HepG2 (cell line): ENCODE measurements around the gene TXNRD2. TPM values are rescaled to one million over a fixed set of nuclear protein-coding genes. Genes with fewer than 3 reads are reported as not detected.

Experiments used
- ARHGAP35 ChIP-seq: sonication (generic); formaldehyde crosslinking; IDR thresholded peaks from 2 replicates; pipeline ENCODE4 v1.9.0; 2022; ENCODE audit warnings: mild to moderate bottlenecking, inconsistent platforms, moderate library complexity, missing genetic modification reagents, borderline replicate concordance
- ELF3 ChIP-seq: IDR thresholded peaks from 2 replicates; pipeline ENCODE4 v1.6.1; 2016; ENCODE audit warnings: missing genetic modification reagents, missing compliant biosample characterization
- KLF16 ChIP-seq, 2 experiments: sonication (generic) in 1 of 2; formaldehyde crosslinking in 1 of 2; IDR thresholded peaks; 2 replicates each; pipeline versions ENCODE4 v1.6.1 to v1.8.0; 2016 to 2023; ENCODE audit warnings: missing genetic modification reagents in 2 of 2, missing compliant biosample characterization in 1 of 2
- NCOA2 ChIP-seq: sonication (generic); formaldehyde crosslinking; IDR thresholded peaks from 2 replicates; pipeline ENCODE4 v1.8.0; 2022; ENCODE audit warnings: inconsistent platforms
- NONO ChIP-seq, 2 experiments: fragments of 450-650 bp in 1 of 2; sonication (generic) in 1 of 2; formaldehyde crosslinking in 1 of 2; IDR thresholded peaks in 1 of 2; conservative IDR thresholded peaks in 1 of 2; 2 replicates each; pipeline versions ENCODE4 v1.6.1 to v1.8.0; 2017 to 2022; ENCODE audit warnings: mild to moderate bottlenecking in 1 of 2, missing genetic modification reagents in 1 of 2, moderate library complexity in 1 of 2
- PHF21A ChIP-seq: sonication (generic); formaldehyde crosslinking; IDR thresholded peaks from 2 replicates; pipeline ENCODE4 v1.5.0; 2020; ENCODE audit warnings: mild to moderate bottlenecking, missing genetic modification reagents
- SCMH1 ChIP-seq: sonication (generic); formaldehyde crosslinking; IDR thresholded peaks from 2 replicates; pipeline ENCODE4 v1.9.0; 2021; ENCODE audit warnings: missing genetic modification reagents, mild to moderate bottlenecking, borderline replicate concordance
- SOX13 ChIP-seq, 3 experiments: fragments of 450-650 bp in 1 of 3; sonication (generic) in 1 of 3; formaldehyde crosslinking in 1 of 3; IDR thresholded peaks in 2 of 3; conservative IDR thresholded peaks in 1 of 3; 2 replicates each; pipeline versions ENCODE4 v1.5.0 to v1.6.1; 2016 to 2020; ENCODE audit warnings: antibody characterized with exemption in 1 of 3, mild to moderate bottlenecking in 1 of 3, missing compliant biosample characterization in 1 of 3, missing genetic modification reagents in 1 of 3, moderate library complexity in 1 of 3
- SRY ChIP-seq: sonication (generic); formaldehyde crosslinking; IDR thresholded peaks from 2 replicates; pipeline ENCODE4 v1.8.0; 2022; ENCODE audit warnings: mild to moderate bottlenecking, missing genetic modification reagents
- STAG1 ChIP-seq: sonication (generic); formaldehyde crosslinking; IDR thresholded peaks from 2 replicates; pipeline ENCODE4 v1.4.0; 2020; ENCODE audit warnings: missing genetic modification reagents
- U2AF2 ChIP-seq: fragments of 200-400 bp; formaldehyde crosslinking; IDR thresholded peaks from 2 replicates; pipeline ENCODE4 v1.6.1; 2017; ENCODE audit warnings: low read depth, mild to moderate bottlenecking, low read length
- ZFP90 ChIP-seq: sonication (generic); formaldehyde crosslinking; IDR thresholded peaks from 2 replicates; pipeline ENCODE4 v1.8.0; 2022; ENCODE audit warnings: missing genetic modification reagents, mild to moderate bottlenecking, inconsistent platforms, borderline replicate concordance
- ZNF512B ChIP-seq: sonication (generic); formaldehyde crosslinking; IDR thresholded peaks from 2 replicates; pipeline ENCODE4 v1.5.1; 2020; ENCODE audit warnings: missing genetic modification reagents, mild to moderate bottlenecking, borderline replicate concordance
- ZNF614 ChIP-seq: IDR thresholded peaks from 2 replicates; pipeline ENCODE4 v1.6.1; 2018; ENCODE audit warnings: missing biosample characterization, missing genetic modification reagents, inconsistent platforms, borderline replicate concordance
- ZSCAN25 ChIP-seq: sonication (generic); formaldehyde crosslinking; IDR thresholded peaks from 2 replicates; pipeline ENCODE4 v1.8.0; 2022; ENCODE audit warnings: mild to moderate bottlenecking, missing genetic modification reagents
- polyA plus RNA-seq, 8 experiments: library from polyadenylated mRNA; depleted of rRNA in 3 of 8; stranded (reverse) in 7 of 8; unstranded in 1 of 8; fragments of >200 nt; fragmentation: Illumina TruSeq in 4 of 8; extraction: Trizol in 4 of 8; gene quantifications; 2 replicates each; pipeline versions ENCODE4 v1.2.1 to v1.2.3, GENCODE V29; 2011 to 2016; ENCODE audit warnings: low read depth in 4 of 8, missing spikeins in 1 of 8, mixed read lengths in 1 of 8; ENCODE audit not compliant: insufficient read depth in 1 of 8
- total RNA-seq, 5 experiments: library from RNA; depleted of rRNA; stranded (reverse); fragments of >200 nt; fragmentation: Illumina TruSeq; extraction: Trizol; gene quantifications; 2 replicates each; pipeline ENCODE4 v1.2.3, GENCODE V29; 2016; ENCODE audit warnings: low read depth in 1 of 5
- TF ChIP-seq, protein P1 (sequence below): sonication (generic); formaldehyde crosslinking; IDR thresholded peaks from 2 replicates; pipeline ENCODE4 v1.9.0; 2021; ENCODE audit warnings: missing genetic modification reagents, mild to moderate bottlenecking, borderline replicate concordance
- TF ChIP-seq, protein P2 (sequence below): sonication (generic); formaldehyde crosslinking; conservative IDR thresholded peaks from 2 replicates; pipeline ENCODE4 v1.4.0; 2020; ENCODE audit warnings: mild to moderate bottlenecking, missing genetic modification reagents, moderate library complexity
- TF ChIP-seq, protein P3 (sequence below): sonication (generic); formaldehyde crosslinking; IDR thresholded peaks from 2 replicates; pipeline ENCODE4 v1.4.0; 2020; ENCODE audit warnings: missing genetic modification reagents

TXNRD2 gene
- total and polyA plus RNA-seq, 2 of the 13 experiments (the other 11 are each of a cell fraction or from before 2014, with no cell fraction given): 17.5 to 18.6 TPM

DNA sequence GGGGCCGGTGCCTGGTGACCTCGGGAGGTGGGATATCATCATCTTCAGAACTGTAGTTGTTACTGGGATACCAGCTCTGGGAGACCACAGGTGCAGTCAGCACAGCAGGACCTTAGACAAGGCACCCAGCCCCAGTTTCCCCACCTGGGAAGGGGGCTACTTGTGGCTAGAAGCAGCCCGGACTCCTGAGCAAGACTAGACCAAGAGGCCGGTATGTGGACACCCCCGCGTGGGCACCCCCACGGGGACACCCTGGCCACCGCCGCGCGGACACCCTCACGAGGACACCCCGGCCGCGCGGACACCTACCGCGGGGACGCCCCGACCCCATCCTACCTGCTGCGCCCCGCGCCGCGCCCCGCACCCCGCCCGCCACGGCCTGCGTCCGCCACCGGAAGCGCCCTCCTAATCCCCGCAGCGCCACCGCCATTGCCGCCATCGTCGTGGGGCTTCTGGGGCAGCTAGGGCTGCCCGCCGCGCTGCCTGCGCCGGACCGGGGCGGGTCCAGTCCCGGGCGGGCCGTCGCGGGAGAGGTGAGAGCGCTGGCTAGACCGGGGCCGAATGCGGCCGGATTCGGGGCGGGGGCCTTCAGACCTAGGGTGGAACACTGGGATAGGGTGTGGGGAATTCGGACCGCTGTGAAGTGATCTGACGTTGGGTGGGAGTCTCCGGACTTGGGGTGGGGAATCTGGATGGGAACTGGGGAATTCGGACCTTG, at the start of gene TXNRD2, which contains the start of gene COMT (continued):
- TF ChIP-seq, protein P1, sequence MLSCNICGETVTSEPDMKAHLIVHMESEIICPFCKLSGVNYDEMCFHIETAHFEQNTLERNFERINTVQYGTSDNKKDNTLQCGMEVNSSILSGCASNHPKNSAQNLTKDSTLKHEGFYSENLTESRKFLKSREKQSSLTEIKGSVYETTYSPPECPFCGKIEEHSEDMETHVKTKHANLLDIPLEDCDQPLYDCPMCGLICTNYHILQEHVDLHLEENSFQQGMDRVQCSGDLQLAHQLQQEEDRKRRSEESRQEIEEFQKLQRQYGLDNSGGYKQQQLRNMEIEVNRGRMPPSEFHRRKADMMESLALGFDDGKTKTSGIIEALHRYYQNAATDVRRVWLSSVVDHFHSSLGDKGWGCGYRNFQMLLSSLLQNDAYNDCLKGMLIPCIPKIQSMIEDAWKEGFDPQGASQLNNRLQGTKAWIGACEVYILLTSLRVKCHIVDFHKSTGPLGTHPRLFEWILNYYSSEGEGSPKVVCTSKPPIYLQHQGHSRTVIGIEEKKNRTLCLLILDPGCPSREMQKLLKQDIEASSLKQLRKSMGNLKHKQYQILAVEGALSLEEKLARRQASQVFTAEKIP (CRISPR knock-in tag): no peak
- TF ChIP-seq U2AF2 (no peak), NONO (IDR thresholded peaks at IDR 0.05) (no peak), NONO (CRISPR knock-in tag; conservative IDR thresholded peaks at IDR 0.05) (no peak; the same call in 1 of the 2 replicates), KLF16 (CRISPR knock-in tag; IDR thresholded peaks at IDR 0.05) (no peak), SCMH1 (CRISPR knock-in tag) (no peak), ZNF512B (CRISPR knock-in tag) (no peak), ELF3 (no peak), PHF21A (CRISPR knock-in tag) (no peak), SOX13 (IDR thresholded peaks at IDR 0.05) (no peak), SOX13 (CRISPR knock-in tag; conservative IDR thresholded peaks at IDR 0.05 in 1 of 2, IDR thresholded peaks at IDR 0.05 in 1 of 2) (no peak; a peak in 1 of 4 replicates), ARHGAP35 (CRISPR knock-in tag) (no peak), NCOA2 (no peak), STAG1 (CRISPR knock-in tag) (no peak), ZFP90 (CRISPR knock-in tag) (no peak), SRY (CRISPR knock-in tag) (no peak), ZSCAN25 (CRISPR knock-in tag) (peak; percentile 44), ZNF614 (CRISPR knock-in tag) (no peak)
- TF ChIP-seq, protein P2, sequence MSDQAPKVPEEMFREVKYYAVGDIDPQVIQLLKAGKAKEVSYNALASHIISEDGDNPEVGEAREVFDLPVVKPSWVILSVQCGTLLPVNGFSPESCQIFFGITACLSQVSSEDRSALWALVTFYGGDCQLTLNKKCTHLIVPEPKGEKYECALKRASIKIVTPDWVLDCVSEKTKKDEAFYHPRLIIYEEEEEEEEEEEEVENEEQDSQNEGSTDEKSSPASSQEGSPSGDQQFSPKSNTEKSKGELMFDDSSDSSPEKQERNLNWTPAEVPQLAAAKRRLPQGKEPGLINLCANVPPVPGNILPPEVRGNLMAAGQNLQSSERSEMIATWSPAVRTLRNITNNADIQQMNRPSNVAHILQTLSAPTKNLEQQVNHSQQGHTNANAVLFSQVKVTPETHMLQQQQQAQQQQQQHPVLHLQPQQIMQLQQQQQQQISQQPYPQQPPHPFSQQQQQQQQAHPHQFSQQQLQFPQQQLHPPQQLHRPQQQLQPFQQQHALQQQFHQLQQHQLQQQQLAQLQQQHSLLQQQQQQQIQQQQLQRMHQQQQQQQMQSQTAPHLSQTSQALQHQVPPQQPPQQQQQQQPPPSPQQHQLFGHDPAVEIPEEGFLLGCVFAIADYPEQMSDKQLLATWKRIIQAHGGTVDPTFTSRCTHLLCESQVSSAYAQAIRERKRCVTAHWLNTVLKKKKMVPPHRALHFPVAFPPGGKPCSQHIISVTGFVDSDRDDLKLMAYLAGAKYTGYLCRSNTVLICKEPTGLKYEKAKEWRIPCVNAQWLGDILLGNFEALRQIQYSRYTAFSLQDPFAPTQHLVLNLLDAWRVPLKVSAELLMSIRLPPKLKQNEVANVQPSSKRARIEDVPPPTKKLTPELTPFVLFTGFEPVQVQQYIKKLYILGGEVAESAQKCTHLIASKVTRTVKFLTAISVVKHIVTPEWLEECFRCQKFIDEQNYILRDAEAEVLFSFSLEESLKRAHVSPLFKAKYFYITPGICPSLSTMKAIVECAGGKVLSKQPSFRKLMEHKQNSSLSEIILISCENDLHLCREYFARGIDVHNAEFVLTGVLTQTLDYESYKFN: peak; percentile 23; the same call in 1 of the 2 replicates
- TF ChIP-seq, protein P3, sequence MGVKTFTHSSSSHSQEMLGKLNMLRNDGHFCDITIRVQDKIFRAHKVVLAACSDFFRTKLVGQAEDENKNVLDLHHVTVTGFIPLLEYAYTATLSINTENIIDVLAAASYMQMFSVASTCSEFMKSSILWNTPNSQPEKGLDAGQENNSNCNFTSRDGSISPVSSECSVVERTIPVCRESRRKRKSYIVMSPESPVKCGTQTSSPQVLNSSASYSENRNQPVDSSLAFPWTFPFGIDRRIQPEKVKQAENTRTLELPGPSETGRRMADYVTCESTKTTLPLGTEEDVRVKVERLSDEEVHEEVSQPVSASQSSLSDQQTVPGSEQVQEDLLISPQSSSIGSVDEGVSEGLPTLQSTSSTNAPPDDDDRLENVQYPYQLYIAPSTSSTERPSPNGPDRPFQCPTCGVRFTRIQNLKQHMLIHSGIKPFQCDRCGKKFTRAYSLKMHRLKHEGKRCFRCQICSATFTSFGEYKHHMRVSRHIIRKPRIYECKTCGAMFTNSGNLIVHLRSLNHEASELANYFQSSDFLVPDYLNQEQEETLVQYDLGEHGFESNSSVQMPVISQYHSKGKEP (CRISPR knock-in tag): 0 out of 2 replicates have a peak, but pooled peaks have one; percentile 61
